HL-60 (cell line): ENCODE data around the gene UBE2A.

Experiments used
- GABPA ChIP-seq: IDR thresholded peaks from 2 replicates; pipeline ENCODE4 v1.6.1; 2012; ENCODE audit warnings: low read depth
- POLR2AphosphoS5 ChIP-seq: IDR thresholded peaks from 2 replicates; pipeline ENCODE4 v1.6.1; 2012; ENCODE audit warnings: low read depth
- SPI1 ChIP-seq: IDR thresholded peaks from 2 replicates; pipeline ENCODE4 v1.6.1; 2012; ENCODE audit warnings: low read depth, mild to moderate bottlenecking, borderline replicate concordance
- TF ChIP-seq, protein P1 (sequence below): IDR thresholded peaks from one replicate; pipeline ENCODE4 v1.5.1; 2011; ENCODE audit warnings: low read length, control low read depth, inconsistent platforms; ENCODE audit not compliant: insufficient read depth
- TF ChIP-seq, protein P2 (sequence below): IDR thresholded peaks from 2 replicates; pipeline ENCODE4 v1.6.1; 2012; ENCODE audit warnings: low read depth; ENCODE audit not compliant: insufficient replicate concordance

DNA sequence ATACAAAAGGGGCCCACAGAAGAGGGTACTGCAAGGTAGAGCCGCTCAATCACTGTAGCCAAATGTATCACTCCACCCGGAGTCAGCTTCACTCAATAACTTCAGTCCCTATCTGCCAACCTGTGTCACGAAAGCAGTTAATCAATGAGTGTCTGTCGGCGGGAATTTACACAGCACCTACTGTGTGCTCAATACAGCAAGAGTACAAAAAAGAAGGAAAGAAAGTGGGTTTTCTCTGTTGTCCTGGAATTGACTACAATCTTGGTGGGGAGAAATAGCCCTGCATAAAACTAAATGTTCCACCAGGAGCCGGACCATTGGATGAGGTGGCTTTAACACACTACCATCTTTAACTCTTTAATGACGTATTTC, 32.6 kb downstream of the UBE2A start:
- TF ChIP-seq, protein P1, sequence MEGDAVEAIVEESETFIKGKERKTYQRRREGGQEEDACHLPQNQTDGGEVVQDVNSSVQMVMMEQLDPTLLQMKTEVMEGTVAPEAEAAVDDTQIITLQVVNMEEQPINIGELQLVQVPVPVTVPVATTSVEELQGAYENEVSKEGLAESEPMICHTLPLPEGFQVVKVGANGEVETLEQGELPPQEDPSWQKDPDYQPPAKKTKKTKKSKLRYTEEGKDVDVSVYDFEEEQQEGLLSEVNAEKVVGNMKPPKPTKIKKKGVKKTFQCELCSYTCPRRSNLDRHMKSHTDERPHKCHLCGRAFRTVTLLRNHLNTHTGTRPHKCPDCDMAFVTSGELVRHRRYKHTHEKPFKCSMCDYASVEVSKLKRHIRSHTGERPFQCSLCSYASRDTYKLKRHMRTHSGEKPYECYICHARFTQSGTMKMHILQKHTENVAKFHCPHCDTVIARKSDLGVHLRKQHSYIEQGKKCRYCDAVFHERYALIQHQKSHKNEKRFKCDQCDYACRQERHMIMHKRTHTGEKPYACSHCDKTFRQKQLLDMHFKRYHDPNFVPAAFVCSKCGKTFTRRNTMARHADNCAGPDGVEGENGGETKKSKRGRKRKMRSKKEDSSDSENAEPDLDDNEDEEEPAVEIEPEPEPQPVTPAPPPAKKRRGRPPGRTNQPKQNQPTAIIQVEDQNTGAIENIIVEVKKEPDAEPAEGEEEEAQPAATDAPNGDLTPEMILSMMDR, result no peak
- TF ChIP-seq POLR2AphosphoS5 (no peak), SPI1 (no peak), GABPA (no peak)
- TF ChIP-seq, protein P2, sequence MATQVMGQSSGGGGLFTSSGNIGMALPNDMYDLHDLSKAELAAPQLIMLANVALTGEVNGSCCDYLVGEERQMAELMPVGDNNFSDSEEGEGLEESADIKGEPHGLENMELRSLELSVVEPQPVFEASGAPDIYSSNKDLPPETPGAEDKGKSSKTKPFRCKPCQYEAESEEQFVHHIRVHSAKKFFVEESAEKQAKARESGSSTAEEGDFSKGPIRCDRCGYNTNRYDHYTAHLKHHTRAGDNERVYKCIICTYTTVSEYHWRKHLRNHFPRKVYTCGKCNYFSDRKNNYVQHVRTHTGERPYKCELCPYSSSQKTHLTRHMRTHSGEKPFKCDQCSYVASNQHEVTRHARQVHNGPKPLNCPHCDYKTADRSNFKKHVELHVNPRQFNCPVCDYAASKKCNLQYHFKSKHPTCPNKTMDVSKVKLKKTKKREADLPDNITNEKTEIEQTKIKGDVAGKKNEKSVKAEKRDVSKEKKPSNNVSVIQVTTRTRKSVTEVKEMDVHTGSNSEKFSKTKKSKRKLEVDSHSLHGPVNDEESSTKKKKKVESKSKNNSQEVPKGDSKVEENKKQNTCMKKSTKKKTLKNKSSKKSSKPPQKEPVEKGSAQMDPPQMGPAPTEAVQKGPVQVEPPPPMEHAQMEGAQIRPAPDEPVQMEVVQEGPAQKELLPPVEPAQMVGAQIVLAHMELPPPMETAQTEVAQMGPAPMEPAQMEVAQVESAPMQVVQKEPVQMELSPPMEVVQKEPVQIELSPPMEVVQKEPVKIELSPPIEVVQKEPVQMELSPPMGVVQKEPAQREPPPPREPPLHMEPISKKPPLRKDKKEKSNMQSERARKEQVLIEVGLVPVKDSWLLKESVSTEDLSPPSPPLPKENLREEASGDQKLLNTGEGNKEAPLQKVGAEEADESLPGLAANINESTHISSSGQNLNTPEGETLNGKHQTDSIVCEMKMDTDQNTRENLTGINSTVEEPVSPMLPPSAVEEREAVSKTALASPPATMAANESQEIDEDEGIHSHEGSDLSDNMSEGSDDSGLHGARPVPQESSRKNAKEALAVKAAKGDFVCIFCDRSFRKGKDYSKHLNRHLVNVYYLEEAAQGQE, result no peak
